Bronchial epithelial cell (primary cell): ENCODE results near the gene KRTAP9-3. TPM values are rescaled to one million over a fixed set of nuclear protein-coding genes. Genes with fewer than 3 reads are reported as not detected.
"Not testable (repeated sequence)": the region's sequence is repeated elsewhere in the genome, so short reads cannot be mapped to it uniquely, and the experiment has no call there.

Experiments
- DNase-seq: peaks from one replicate; pipeline ENCODE4 v3.0.0-alpha.2; 2010; ENCODE audit warnings: low read depth
- FAIRE-seq: peaks from 2 replicates; lab custom pipeline; 2011; peaks lifted over from hg19 to GRCh38; lab: Jason Lieb, UNC
- H3K27me3 ChIP-seq: 2 replicates; pipeline ENCODE4 v1.5.1; 2011; ENCODE audit warnings: low read length; ENCODE audit not compliant: control insufficient read depth, insufficient read depth
- H3K36me3 ChIP-seq: 2 replicates; pipeline ENCODE4 v1.5.1; 2011; ENCODE audit warnings: low read length; ENCODE audit not compliant: control insufficient read depth, insufficient read depth
- H3K4me3 ChIP-seq: 2 replicates; pipeline ENCODE4 v1.5.1; 2011; ENCODE audit warnings: mild to moderate bottlenecking, low read depth, low read length, control low read depth
- CTCF ChIP-seq: IDR thresholded peaks from 2 replicates; pipeline ENCODE4 v1.5.1; 2011; ENCODE audit warnings: mild to moderate bottlenecking, moderate library complexity, low read length, control low read depth, inconsistent platforms; ENCODE audit not compliant: insufficient read depth, severe bottlenecking
- total RNA-seq: library from RNA; depleted of rRNA; stranded (reverse); fragments of >200 nt; gene quantifications from 2 replicates; pipeline ENCODE4 v1.2.1, GENCODE V29; 2014

KRTAP9-3 gene
- total RNA-seq, 1 donor from 2014 or later = not detected

GRCh38 chr17:41264599-41264998 lies 32.4 kb downstream of the KRTAP9-3 start:
- H3K4me3 ChIP-seq = no peak overlapping the region
- DNase-seq (no peak), FAIRE-seq (peak; percentile 86)
- no peak for TF ChIP-seq CTCF
- no peaks in the 10 kb centered on the region for H3K36me3 ChIP-seq
- H3K27me3 ChIP-seq = peaks cover 3% of the 10 kb centered on the region

DNA sequence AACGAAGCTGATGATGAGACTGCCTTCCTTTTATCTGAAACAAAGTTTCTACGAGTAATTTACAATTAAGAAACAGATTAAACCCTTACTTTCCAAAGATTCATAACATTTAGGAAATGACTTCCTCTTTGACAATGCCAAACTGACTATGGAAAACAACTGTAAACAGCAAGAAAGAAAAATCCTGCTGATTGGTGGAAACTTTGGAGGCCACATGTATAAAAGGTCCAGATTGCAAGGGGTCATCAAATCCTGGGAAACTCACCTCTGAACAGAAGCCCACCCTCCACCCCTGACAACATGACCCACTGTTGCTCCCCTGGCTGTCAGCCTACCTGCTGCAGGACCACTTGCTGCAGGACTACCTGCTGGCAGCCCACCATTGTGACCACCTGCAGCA lies 32.8 kb downstream of the KRTAP9-3 start, which contains the start of gene KRTAP9-6:
Gene KRTAP9-6 (plus strand): TSS at position 301 of the 400 bp plus-strand sequence. CDS start 0 bp downstream, at position 301.
- no peak for FAIRE-seq
- no peak for DNase-seq
- Histone ChIP-seq H3K4me3 (no peak within 1 kb of the TSS), H3K36me3 (no peaks in the 10 kb centered on the region), H3K27me3 (peaks cover 3% of the 10 kb centered on the region)
- TF ChIP-seq CTCF = no peak

DNA sequence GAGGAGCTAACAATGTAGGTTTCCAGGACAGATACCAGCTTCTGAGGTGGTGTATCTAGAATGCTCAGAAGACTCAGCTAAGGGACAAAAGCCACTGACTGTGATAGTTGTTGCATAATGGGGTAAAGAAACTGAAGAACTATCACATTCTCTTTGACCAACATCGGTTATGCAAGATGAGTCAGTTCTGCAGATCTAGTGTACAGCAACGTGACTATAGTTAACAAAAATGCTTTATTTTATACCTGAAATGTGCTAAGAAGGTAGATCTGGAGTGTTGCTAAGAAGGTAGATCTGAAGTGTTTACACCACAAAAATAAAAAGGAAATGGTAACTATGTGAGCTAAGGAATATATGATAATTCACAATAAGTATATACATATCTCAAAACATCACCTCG lies 35.5 kb downstream of the KRTAP9-3 start:
- FAIRE-seq = no peak
- Histone ChIP-seq H3K4me3 (no peak overlapping the region), H3K27me3 (peaks cover 3% of the 10 kb centered on the region), H3K36me3 (no peaks in the 10 kb centered on the region)
- no peak for DNase-seq
- no peak for TF ChIP-seq CTCF

GRCh38 chr17:41271323-41271722 lies 39.1 kb downstream of the KRTAP9-3 start:
- not testable (repeated sequence) for H3K27me3 ChIP-seq, H3K4me3 ChIP-seq, DNase-seq, FAIRE-seq, H3K36me3 ChIP-seq

DNA sequence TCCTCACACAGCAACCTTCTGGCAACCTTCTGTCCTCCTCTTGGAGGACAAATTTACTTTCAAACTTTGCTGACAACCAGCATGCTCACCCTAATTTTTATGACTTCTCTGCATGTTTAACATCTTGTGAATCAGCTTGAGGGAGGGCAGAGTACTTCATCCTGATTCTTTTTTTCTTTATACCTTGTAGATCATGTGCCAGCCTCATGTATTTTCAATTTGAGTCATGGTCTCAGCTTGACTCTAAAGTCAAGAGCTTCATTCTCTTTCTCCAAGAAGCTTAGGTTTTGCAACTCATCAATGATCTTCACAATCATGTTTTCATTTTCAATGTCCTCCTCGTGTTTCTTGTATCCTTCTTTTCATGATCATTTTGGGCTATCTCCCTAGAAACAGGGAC lies 39.6 kb downstream of the KRTAP9-3 start:
- no peaks in the 10 kb centered on the region for H3K27me3 ChIP-seq
- TF ChIP-seq CTCF = no peak
- no peak for DNase-seq
- H3K4me3 ChIP-seq = no peak overlapping the region
- no peaks in the 10 kb centered on the region for H3K36me3 ChIP-seq
- no peak for FAIRE-seq

- H3K36me3 ChIP-seq, FAIRE-seq, H3K27me3 ChIP-seq, H3K4me3 ChIP-seq, DNase-seq: not testable (repeated sequence)
These were observed 43.5 kb downstream of the KRTAP9-3 start, which contains the start of gene KRTAP9-7 for GRCh38 chr17:41275648-41276190. Gene KRTAP9-7 (plus strand): TSS chr17:41275698. CDS start chr17:41275698, 0 bp downstream.
